ENCODE results near the gene CHAC1.
"Not testable (repeated sequence)": the region's sequence is repeated elsewhere in the genome, so short reads cannot be mapped to it uniquely, and the experiment has no call there.

CHAC1 gene

DNA sequence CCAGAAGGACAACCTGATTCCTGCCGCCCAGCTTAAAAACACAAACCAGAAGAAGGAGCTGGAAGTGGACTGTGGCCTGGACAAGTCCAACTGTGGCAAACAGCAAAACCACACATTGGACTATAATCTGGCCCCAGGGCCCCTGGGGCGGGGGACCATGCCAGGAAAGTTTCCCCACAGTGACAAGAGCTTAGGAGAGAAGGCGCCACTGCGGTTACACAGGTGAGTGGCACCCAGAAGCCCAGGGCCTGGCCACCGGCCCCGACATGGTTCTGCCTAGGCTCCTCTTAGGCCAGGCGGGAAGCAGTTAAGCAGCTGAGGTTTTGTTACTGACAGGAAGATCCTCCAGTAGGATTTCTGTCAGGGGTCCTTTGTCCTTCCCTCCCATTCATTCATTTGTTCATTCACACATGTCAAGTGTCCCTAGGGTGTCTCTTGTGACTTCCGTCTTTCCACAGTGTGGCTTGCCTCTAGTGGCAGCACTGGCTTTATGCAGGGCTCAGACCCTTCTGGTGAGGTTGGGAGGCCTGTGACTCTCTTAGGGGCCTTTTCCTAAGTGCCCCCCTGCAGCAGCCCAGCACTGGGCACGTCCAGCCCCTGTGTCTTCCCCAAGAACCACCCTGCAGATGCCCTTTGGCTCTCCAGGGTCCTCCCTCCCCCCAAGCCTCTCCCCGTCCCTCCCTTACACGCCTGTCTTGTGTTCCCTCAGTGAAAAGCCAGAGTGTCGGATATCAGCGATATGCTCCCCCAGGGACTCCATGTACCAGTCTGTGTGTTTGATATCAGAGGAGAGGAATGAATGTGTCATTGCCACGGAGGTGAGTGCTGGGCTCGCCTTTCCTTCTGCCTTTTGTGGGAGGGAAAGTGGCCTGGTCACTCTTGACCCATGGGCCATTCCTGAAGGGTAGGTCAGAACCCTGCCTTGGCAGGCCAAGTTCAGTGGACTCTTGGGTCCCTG is 16.3 kb upstream of the CHAC1 start:
- in situ Hi-C loops (cut with HindIII; ENCODE audit: low sequenced_read_pairs) = no loop called here

DNA sequence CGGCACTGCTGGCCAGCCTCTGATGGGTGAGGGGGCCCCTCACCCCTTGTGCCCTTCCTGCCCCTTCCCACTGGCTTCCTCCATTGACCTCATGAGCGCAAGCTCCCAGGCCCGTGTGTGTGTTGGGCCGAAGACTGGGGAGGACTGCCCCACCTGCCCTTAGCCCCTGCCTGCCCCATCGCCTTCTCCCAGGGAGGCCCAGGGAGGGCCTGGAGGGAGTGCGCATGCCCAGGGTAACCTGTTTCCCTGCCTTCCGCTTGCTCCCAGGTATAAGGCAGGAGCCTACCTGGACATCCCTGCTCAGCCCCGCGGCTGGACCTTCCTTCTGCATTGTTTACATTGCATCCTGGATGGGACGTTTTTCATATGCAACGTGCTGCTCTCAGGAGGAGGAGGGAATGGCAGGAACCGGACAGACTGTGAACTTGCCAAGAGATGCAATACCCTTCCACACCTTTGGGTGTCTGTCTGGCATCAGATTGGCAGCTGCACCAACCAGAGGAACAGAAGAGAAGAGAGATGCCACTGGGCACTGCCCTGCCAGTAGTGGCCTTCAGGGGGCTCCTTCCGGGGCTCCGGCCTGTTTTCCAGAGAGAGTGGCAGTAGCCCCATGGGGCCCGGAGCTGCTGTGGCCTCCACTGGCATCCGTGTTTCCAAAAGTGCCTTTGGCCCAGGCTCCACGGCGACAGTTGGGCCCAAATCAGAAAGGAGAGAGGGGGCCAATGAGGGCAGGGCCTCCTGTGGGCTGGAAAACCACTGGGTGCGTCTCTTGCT is 15.3 kb upstream of the CHAC1 start:
- in situ Hi-C loops (cut with HindIII; ENCODE audit: low sequenced_read_pairs) = no loop called here

DNA sequence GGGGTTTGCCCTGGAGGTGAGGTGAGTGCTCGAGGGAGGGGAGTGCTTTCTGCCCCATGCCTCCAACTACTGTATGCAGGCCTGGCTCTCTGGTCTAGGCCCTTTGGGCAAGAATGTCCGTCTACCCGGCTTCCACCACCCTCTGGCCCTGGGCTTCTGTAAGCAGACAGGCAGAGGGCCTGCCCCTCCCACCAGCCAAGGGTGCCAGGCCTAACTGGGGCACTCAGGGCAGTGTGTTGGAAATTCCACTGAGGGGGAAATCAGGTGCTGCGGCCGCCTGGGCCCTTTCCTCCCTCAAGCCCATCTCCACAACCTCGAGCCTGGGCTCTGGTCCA is 14.8 kb upstream of the CHAC1 start:
- in situ Hi-C loops (cut with HindIII; ENCODE audit: low sequenced_read_pairs) = no loop called here

DNA sequence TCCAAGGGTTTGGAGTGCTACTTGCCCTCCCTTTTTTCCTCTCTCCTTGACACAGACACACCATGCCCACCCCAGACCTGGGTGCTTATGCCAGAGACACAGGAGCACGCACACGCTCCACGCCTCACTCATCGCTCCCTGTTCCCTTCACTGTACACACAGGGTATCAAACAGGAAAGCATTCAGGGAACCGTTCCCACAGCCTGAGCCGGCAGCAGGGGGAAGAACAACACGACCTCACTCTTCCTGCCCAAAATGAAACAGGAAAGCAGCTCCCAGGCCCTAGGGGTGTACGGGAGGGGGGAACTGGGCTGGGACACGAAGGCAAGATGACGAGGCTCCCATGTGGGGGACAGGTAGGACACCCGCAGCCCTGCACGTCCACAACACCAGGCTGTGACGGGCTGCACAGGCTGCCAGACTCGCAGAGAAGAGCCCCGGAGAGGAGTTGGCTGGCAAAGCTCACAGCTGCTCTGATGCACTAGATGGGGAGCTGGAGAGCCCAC is 12.9 kb upstream of the CHAC1 start:
- in situ Hi-C loops (cut with HindIII; ENCODE audit: low sequenced_read_pairs) = no loop called here

DNA sequence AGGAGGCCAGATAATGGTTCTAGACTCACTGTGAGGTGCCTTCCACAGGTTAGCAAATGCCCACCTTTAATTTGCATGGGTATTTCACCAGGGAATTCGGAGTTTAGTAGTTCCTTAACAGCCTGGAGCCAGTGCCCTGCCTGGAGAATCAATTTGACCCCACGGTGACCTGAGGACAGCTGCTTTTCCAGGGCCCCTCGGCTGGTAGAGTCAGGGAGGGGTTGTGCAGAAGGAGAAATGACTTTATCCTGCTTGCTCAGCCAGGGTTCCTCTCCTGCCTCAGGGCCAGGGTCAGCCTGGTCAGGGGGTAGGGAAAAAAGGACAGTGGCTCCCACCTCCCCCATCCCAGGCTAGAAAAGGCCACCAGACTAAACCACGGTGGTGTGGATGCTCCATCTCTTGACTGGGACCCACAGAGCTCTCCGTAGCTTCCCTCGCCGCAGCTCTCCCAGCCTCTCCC is 12.2 kb upstream of the CHAC1 start:
- in situ Hi-C loops (cut with HindIII; ENCODE audit: low sequenced_read_pairs) = no loop called here

DNA sequence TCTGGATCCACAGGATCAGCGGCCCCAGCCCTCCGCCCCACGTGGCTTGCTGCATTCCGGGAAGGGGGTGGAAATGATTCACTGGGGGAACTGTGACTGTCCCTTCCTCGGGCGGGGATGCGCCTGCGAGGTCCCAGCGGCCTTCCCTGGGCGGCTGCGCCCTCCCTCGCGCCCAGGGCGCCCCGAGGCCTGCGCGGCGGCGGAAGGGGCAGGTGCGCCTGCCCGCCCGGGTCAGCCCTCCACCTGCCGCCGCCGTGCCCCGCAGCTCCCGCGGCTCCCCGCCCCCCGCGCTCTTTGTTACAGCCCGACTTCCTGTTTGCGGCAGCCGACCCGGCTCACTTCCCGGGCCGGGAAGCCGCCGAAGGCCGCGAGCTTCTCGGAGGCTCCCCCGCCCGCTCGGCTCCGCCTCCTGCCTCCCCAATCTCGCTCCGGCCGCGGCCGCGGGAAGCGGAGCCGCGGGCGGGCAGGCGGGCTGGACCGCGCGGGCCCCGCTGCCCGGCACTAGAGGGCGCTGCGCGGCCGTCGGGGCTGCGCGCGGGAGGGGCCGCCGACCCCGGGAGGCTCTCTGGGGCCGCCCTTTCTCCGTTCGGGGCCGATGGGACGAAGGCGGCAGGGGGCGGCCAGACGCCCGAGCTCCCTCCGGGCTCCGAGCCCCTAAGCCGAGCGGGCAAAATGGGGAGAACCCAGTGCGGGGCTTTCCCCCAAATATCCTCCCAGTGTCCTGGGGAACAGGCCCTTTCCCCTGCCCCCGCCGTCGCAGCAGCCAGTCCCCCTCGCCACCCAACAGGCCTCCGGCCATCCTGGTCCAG is 11.5 kb upstream of the CHAC1 start:
- in situ Hi-C loops (cut with HindIII; ENCODE audit: low sequenced_read_pairs) = no loop called here

DNA sequence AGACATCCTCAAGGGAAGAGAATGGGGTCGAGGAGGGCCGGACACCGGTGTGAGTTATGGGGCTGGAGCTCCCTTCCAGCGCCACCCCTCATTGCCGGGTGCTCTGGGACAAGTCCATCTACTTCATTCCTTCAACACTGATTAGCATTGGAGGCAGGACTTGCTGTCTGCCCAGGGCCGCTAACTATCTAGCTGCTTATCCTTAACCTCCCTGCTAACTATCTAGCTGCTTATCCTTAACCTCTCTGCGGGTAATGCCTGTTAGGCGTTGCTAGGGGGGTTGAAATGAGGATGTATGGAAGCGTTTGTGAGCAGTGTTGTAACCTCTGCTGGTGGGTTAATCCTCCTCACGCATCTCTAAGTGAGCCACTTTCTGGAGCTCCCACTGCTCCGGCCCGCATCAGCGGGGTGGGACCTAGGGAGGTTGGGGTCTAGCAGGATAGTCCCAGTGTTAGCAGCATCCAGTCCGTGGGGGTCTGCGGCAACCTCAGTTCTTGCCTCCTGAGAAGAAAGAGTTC is 10.9 kb upstream of the CHAC1 start:
- in situ Hi-C loops (cut with HindIII; ENCODE audit: low sequenced_read_pairs) = no loop called here

DNA sequence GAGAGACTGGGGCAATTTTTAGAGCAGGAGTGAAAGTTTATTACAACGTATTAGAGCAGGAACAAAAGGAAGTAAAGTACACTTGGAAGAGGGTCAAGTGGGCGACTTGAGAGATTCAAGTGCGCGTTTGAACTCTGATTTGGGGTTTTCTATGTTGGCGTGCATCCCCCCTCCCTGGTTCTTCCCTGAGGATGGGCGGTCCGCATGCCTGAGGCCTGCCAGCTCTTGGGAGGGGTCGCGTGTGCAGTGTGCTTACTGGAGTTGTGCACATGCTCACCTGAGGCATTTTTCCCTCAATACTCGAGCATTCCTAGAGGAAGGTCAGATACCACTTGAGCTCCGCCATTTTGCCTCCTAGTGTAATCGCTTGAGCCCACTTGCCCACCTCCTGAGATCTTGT is 10.4 kb upstream of the CHAC1 start:
- in situ Hi-C loops (cut with HindIII; ENCODE audit: low sequenced_read_pairs) = no loop called here

DNA sequence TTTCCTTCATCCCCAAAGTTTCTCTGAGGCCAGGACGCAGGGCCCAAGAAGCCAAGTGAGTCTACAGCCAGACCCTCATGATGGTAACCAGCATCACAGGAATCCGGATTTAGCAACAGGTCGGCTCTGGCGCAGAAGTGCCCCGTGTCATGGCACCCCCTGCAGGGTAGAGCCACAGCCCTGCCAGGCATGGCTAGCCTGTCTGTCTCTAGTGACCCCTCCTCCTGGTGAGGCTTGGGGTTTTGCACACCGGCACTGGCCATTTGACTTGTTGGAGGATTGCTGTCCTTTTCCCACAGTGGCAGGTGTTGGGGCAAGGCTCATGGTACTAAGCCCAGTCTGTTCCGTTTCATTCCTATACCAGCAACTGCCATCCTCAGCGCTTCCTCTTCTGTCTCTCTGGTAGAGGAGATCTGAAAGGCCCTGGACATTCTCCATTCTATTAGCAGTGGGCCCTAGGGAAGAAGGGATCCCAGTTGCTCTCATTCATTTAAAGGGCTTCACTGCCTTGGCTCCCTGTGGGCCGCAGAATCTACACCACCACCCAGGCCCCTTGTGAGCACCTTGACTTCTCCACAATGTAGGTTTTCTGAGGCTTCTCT is 9.4 kb upstream of the CHAC1 start:
- in situ Hi-C loops (cut with HindIII; ENCODE audit: low sequenced_read_pairs) = no loop called here

DNA sequence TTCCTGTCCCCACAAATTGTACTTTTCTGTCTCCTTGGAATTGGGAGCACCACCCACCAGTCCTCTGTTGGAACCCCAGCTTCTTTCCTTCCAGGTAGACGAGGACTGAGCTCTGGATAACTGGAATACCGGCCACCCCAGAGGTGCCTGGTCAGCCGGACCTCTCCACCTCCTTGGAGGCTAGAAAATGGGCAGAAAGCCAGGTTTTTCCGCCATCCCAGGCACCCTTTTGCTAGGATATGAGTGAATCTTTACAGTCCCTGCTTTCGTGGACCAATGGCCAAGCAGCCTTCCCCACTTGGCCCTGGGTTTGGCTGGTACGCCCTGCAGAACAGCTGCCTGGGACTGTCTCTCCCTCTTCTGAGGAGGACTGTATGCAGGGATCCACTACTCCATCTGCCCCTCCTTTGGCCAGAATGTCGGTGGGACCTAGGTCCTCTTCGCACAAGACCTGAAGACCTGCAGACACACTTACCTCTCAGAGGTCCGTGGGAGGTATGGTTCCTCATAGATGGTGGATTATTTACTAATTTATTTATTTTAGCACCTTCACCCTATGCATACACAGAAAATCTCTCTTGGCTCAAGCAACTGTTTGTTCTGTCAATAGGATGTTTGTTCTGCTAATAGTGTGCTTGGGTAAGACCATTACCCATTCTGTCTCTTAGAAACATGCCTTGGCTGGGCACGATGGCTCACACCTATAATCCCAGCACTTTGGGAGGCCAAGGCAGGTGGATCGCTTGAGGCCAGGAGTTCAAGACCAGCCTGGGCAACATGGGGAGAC is 8.6 kb upstream of the CHAC1 start:
- in situ Hi-C loops (cut with HindIII; ENCODE audit: low sequenced_read_pairs) = no loop called here

DNA sequence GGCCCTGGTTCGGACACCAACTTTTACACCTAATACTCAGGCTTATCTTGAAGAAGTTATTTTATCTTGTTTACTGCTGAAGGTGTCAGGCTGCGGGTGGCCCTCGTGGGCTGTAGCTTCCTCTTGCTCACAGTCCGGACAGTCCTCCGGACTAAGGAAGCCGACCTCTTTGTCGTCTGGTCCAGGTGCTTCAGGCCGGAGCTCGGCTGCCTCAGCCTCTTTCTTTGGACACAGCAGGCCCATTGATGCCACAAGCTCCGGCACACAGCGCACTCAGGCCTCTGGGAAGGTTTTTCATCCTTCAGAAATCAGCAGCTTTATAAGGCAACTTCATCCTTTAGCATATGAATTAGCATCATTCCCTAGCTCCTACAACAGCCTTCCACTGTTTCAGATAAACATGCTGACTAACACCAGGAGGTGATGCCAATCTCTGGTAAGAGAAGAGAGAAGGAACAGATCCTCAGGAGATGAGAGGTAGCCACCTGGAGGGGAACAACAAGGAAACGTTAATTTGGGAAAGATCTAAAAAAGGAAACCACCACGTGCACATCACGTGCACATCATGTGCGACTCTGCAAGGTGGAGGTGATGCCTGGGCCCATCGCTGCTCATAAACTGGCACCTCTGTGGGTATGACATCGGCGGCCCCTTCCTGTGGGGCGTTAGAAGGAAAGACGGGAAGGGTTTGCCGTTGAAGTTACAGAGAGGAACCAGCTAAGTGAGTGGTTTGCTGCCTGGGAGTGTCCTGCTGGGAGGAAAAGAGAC is 4.4 kb upstream of the CHAC1 start:
- in situ Hi-C loops (cut with HindIII; ENCODE audit: low sequenced_read_pairs) = no loop called here

DNA sequence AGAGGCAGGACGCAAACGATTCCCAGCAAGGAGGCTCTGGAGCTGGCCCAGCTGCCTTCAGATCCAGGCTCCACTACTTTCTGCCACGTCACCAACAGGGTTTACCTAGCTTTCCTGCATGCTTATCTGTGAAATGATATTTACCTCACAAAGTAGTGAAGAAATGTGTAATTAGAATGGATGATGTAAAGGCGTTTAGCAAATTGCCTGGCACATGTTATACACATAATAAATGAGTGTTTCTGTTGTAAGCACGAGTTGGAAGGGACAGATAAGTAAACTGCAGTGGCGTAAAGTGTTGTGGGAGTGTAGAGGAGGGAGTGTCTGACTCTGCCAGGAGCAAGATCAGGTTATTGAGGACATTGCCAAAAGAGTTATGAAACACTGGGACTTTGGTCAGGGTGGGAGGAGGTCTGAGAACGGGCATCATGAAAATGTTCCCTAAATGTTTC is 3.5 kb upstream of the CHAC1 start:
- in situ Hi-C loops (cut with HindIII; ENCODE audit: low sequenced_read_pairs) = no loop called here

DNA sequence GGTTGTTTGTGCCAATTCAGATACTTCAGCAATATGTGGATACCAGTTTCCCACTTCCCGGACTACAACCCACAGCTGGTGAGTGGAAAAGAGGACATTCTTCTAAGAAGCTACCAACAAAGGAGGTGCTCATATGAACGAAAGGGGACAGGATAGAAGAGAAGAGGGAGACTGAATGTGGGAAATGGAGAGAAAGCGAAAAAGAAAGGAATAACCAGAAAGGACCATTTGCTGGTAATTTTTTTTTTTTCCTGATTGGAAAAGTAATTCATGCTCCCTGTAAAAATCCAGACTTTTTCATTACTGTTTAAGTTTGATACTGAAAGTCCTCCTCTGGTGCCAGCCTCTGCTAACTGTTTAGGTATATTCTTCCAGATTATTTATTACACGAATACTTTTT is 1.5 kb upstream of the CHAC1 start:
- in situ Hi-C loops (cut with HindIII; ENCODE audit: low sequenced_read_pairs) = no loop called here

DNA sequence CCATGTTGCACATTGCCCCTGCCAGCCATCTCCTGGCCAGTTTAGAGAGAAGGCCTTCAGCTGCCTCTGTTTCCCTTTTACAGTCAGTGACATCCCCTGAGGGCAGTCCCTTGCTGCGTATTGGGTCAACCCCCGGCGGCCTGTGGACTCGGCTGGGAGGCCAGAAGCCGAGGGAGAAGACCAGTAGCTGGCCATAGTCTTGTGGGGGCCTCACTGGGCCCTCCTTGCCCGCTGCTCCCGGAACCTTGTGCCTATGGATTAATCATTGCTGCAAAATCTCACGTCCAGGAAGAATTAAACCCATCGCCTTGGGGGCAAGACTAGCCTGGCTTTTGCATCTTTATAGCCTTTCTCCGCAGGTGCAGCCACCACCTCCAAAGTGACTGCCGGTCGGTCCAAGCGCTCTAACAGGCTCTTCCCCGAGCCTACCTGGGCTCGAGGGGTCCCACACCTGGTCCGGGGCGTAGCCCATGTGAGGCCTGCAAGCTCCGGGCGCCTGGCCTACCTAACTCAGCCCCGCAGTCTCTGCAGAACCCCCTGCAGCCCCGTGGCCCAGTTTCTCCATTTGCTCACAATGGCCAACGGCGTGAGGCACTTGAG is 870 bp upstream of the CHAC1 start:
- in situ Hi-C loops (cut with HindIII; ENCODE audit: low sequenced_read_pairs) = no loop called here

DNA sequence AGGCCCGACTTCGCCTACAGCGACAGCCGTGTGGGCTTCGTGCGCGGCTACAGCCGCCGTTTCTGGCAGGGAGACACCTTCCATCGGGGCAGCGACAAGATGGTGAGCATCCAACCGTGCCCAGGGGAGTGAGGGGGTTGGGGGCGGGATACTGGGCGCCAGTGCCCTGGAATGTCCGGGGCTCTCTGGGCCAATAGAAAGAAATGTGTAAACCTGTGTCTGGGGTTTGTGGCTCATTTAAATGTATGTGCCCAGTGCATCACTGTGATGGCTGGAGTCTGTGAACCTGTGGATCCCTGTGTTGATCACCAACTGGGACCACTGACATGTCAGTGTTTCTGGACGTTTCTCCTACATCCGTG is 423 bp downstream of the CHAC1 start:
- in situ Hi-C loops (cut with HindIII; ENCODE audit: low sequenced_read_pairs) = no loop called here

DNA sequence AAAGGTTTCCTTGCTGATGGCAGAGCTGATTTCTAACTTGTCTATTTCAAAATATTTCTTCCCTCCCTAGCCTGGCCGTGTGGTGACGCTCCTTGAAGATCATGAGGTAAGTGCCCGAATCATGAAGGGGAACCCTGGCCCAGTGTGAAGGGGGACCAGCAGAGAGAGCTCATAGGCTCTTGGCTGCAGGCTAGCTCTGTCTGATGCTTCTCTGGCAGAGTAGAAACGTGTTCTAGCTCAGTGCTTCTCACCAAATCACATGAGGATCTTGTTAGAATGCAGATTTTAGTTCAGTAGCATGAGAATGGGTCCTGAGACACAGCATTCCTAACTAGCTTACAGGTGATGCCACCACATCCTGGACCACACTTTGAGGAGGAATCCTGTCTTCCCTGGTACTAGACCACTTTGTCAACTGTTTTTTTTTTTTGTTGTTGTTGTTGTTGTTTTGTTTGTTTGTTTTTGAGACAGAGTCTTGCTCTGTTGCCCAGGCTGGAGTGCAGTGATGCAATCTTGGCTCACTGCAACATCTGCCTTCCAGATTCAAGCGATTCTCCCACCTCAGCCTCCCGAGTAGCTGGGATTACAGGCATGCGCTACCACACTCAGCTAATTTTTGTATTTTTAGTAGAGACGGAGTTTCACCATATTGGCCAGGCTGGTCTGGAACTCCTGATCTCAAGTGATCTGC is 1.0 kb downstream of the CHAC1 start:
- in situ Hi-C loops (cut with HindIII; ENCODE audit: low sequenced_read_pairs) = not testable (repeated sequence)

DNA sequence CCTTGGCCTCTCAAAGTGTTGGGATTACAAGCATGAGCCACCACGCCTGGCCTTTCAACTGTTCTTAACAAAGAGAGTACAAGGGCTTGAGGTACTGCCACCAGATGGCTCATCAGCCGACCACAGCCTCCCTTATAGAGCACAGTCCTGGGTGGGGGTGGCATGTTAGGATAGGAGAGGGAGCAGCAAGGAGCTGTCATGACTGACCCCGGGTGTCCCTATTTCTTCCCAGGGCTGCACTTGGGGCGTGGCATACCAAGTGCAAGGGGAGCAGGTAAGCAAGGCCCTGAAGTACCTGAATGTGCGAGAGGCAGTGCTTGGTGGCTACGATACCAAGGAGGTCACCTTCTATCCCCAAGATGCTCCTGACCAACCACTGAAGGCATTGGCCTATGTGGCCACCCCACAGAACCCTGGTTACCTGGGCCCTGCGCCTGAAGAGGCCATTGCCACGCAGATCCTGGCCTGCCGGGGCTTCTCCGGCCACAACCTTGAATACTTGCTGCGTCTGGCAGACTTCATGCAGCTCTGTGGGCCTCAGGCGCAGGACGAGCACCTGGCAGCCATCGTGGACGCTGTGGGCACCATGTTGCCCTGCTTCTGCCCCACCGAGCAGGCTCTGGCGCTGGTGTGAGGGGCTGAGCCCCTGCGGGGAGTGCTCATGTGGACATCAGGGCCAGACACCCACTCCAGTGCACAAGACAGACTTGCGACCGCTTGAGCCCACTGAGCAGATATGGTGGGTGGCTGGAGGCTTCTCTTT is 2.1 kb downstream of the CHAC1 start:
- in situ Hi-C loops (cut with HindIII; ENCODE audit: low sequenced_read_pairs) = no loop called here

All from DLD1 (cell line).